HG02610 (cell line): ENCODE results near the gene ST6GALNAC4.
A peak's percentile ranks its signal among the peaks of the same experiment; 100 is the strongest.

ENCODE experiments used
- ATAC-seq: cut with Tn5 transposase; IDR thresholded peaks from one replicate; pipeline ENCODE4 v1.9.1; 2021; ENCODE audit warnings: mild to moderate bottlenecking, moderate library complexity; ENCODE audit not compliant: unreplicated experiment

The ST6GALNAC4 gene

DNA sequence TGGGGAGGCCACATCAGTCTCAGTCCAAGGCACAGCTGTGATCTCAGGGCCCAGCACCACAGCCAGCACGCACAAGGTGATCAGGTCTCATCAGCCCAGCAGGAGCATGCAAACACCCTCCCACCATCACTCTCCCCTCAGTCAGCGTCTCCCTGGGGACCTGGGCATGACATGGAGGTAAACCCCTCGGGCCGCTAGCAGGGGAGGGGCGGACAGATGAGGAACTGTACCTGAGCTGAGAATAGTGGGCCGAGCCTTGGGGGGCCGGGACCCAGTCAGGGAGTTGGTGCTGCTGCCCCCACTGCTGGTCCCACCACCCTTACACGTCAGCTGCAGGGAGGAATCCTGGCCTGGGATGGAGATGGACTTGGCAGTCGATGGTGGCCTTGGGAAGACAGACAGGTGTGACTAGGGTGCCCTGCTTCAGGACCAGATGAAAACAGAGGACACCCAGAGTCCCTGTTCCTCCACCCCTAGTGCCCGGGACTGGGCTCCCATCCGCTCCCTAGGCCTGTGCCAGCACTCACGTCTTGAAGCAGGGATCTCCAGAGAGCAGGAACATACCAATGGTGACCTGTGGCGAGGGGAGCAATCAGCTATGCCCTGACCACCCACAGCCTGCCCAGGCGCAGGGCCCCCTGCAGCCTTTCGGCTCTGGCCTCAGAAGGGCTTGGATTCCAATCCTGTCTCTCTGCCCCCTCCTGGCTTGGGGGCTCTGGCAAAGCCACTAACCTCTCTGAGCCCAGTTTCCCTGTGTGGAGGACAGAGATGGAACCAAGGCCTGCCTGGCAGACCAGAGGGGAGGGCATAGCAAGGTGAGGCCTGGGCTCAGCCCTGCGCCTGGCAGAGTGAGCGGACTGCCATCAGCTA lies 31.2 kb upstream of the ST6GALNAC4 start:
- ATAC-seq = no peak

DNA sequence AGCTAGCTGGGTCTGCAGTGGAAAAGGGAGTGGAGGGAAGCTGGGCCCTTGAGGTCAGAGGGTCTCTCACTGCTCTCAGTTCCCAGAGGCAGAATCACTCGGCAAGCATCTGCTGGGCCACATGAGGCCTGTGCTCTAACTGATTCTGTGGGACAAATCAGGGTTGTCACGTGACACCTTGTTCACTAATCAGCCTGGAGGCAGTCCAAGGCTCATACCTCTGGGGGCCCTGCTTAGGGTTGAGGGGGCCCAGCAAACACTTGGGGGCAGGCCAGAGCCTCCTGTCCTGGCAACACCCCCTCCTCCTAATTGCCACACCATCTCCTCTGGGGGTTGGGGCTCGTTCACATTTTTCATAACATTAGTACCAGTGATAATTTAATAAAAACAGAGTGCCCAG lies 29.9 kb upstream of the ST6GALNAC4 start:
- ATAC-seq = no peak

DNA sequence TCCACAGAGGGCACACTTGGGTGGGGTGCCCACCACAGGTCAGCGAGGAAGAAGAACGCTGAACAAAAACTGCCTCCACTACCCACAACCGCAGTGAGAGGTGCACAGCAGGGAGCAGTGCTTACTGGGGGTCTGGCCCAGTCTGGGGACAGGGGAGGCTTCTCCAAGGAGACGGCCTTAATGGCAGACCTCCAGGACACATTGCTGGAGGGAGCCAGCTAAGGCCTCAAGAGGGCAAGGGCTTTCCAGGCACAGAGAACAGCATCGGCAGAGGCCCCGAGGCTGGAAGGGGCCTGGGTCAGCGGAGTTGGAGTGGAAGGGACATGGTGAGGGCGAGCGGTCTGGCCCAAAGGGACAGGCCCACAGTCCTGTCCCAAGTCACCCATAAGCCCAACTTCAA lies 29.1 kb upstream of the ST6GALNAC4 start:
- ATAC-seq = no peak

DNA sequence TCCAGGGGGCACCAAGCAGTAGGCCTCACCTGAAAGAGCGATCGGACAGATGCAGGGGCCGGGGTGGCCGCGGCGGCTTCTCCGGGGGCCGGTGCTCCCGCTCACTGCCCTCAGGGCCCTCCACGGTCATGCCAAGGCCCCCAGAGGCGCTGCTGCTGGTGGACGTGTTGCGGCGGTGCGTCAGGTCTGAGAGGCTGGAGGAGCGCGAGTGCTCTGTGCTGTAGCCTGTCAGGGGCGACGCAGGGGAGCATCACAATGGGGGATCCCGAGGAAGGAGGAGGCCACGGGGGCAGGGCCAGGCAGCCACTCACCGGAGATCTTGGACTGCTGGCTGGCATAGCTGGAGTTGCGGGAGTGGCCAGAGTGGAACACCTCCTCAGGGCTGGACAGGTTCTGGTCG lies 28.5 kb upstream of the ST6GALNAC4 start:
- ATAC-seq = no peak

DNA sequence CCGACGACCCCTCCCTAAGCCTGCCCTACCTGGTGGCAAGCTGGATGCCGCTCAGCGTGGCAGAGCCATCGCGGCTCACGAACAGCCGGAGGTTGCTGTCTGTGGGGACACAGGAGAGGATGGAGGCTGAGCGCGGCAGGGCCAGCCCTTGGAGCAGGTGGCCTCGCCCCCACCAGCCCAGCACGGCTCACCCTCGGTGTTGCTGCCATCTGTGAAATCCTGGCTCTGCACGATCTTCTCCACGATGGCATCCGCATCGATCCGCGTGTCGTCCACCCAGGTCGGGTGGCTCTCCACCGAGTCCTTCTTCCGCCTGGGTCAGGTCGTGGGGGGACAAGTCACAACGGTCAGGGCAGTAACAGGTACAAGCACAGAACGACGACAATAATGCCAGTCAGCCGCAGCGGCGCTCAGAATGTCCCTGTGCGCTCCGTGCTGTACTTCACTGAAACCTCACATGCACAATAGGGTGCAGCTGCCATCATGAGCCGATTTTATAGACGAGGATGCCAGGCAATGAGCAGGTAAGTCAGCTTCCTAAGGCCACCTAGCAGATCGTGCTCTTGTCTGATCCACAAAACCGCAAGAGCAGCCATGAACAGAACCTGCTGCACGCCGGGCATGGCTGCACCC lies 27.9 kb upstream of the ST6GALNAC4 start:
- no peak for ATAC-seq

DNA sequence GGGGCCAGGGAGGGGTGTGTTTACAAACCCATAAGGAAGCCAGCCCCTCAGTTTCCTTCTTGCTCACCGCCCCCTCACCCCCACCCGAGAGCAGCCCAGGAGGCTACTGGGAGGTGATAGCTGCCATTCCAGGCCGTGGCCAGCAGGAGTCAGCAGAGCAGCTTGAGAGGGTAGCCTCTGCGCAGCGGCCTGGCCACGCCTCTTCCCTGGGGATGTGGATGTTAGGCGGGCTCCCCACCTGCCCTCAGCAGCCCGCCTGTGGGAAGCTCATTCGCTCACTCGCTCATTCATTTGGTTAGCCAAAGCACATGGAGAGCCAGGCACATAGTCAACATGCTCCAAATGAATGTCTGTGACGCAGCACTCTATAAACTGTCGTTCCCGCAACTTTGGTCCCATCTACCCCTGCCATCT lies 26.9 kb upstream of the ST6GALNAC4 start:
- peak; percentile 59 for ATAC-seq

DNA sequence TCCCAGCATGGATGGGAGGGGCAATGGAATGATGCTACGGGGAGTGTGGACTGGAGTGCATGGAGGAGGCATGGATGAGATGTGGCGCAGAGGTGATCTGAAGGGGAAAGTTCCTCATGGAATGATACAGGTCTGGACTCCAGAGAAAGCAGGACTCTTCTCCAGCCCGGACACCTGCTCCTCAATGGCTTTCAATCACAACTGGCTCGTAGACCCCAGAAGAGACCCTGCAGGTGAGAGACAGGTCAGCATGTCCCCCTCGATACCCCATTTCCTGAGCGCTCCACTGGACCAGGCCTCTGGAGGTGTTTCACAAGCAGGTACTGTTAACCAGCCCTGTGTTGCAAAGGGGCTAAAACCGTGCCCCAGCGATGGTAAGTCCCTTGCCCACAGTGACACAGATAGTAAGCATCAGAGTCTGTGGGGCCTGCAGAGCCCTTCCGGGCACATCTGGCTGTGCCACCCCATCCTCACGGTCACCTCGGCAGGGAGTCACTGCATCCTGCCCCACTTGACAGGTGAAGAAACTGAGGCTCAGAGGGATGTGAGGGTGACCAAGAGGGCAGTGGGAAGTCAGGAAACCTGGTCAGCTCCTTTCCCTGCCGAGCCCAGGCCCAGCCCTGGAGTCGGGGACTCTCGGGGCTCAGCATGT lies 26.3 kb upstream of the ST6GALNAC4 start:
- no peak for ATAC-seq

DNA sequence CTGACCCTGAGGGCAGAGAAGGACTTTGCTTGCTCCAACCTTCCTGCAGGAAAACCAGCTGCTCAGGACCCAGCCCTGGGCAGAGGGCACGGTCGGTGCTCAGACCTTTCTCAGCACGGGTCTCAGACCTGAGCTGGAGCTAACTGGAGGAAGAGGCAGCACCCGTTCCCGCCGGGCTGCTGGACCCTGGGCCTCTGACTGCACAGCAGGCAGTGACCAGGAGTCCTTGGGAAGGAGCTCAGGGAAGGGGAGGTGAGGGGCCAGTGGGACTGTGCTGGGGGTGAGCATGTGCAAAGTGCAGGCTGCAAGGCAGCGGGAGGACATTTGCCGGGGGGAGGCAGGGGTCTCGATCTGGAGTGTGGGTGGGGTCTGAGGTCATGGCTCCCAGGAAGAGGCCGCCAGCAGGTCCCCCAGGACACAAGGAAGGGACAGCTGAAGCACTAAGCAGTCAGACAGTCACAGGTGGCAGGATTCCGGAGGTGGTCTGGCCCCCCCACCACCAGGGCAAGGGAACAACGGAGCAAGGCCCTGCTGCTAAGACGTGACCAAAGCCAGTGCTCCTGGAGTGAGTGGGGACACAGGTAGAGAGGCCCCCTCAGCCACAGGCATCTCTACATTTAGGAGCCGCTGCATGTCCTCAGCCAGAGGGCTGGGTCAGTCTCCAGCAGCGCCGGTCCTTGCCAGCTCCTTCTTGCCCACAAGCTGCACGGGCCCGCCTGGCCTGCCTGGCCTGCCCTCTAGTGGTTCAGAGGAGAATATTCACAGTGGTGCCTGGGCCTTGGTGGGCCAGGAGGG lies 25.6 kb upstream of the ST6GALNAC4 start:
- no peak for ATAC-seq

DNA sequence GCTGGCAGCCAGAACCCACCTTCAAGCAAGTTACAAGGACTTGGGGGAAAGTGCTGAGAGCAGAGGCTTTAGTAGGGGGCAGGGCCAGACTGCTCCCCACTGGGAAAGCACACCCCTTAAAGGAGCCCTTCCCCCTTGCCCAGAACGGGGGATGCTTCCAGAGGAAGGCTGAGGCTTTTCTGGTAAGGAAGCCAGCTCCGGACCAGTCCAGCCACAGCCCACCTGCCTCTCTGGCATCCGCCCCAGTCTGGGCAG lies 25.0 kb upstream of the ST6GALNAC4 start:
- no peak for ATAC-seq

DNA sequence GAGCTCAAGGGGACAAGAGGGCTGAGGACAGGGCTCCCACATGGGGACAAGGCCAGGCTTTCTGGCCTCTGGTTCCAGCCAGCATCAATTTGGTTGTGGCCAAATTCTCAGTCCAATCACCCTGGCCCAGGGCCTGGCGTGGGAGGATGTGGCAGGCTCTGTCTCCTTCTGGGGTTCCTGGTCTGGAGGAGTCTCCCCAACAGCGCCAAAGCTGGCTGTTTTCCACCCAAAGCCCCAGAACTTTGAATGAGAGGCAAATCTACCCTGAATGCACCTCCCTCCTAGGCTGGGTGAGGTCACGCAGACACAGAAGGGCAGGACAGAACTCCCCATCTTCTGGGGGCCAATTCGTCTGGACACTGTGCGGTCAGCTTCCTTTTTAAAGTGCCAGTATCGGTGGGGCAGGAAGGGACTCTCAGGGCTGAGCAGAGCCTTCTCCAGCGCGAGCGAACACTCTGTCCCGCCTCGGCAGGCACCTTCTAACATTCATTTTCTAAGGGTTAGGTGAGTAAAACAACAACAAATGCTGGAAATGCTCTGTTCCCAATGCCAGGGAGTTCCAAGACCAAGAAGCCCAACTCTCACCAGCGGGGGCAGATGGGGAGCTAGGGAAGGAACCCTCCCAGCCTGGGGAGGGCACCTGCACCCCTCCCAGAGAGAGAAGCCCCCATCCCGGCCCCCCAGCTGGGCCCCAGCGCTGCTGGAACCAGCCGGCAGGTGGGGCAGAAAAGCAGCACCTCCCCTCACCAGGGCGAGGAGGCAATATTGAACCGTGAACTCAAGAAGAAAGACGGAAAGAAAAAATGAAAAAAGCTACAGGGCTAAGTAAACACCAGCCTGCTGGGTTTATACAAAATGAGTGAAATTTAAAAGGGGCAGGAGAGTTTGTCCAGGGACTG lies 24.5 kb upstream of the ST6GALNAC4 start:
- no peak for ATAC-seq

DNA sequence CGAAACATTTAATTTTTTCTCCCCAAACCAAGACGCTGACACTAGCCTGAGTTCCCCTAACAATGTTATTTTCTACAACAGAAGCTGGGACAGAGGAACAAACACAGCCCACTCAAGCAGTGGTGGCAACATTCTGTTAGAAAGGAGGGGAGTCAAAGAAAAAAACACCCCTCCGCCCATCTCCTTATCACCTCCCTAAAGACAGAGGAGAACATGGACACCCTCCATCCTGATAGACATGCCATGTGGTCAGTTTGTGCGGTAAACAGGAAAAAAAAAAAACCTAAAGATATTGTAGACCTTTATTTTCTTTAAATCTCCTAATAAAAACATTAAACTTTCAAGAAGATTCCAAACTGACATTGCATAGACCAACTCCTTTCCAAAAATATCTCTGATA lies 23.8 kb upstream of the ST6GALNAC4 start:
- no peak for ATAC-seq

DNA sequence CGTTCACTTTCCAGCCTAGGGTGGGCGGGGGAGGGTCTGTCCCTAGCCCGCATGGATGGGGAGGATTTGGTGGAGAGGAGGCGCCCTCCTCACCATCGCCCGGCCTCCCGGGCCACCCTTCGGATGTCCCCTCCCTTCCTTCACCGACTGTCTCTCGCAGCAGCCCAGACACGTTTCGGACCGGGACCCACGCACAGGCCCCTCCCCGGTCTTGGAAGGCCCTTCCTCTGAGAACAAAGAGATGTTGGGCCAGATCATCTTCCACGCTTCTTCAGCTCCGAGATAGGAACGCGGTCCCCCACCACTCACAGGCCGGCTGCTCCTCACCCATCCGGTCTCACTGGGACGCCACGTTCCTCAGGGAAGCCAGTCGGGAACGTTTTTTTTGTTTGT lies 21.5 kb upstream of the ST6GALNAC4 start:
- no peak for ATAC-seq

DNA sequence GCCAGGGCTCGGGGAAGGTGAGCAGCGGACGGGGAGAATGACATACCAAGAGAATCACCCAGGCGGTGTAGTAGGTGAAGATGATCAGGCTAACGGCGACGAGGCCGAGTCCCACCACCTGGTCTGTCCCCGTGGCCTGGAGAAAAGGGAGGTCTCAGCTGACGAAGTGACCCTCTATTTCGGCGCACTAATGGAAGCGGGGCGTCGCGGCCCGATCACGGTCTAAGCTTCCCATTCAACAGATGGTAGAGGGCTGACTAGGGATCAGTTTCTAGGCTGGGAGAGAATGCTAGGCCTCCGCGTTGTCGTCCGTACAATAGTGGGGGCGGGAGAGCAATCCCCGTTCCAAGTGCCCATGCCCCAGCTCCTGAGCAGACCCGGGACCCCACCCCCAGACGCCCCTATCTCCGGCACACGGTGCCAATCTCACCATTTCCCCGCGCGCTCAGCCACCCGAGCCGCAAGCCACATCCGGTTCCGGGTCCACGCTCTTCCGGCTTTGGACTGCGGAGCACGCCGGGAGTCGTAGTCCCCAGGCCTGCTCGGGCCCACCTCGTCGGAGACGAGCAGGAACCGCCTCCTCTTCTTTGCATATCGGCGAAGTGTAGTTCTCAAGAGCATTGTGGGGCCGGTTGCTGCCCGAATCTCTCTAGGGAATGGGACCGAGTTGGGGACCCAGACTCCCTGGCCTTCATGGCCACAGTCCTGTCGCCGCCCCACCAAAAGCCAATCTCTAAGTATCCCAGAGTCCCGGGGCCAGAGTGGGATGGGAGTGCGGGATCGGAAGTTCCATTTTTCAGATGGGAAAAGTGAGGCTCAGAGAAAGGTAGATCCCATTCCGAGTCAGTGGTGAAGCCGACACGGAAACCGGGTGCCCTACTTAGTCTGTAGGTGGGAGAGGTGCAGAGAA lies 20.8 kb upstream of the ST6GALNAC4 start, which contains the start of gene DPM2:
DPM2 (minus strand) TSS at position 467 of the 910 bp plus-strand sequence; CDS start at position 433, 34 bp downstream.
- ATAC-seq = peak; percentile 88

DNA sequence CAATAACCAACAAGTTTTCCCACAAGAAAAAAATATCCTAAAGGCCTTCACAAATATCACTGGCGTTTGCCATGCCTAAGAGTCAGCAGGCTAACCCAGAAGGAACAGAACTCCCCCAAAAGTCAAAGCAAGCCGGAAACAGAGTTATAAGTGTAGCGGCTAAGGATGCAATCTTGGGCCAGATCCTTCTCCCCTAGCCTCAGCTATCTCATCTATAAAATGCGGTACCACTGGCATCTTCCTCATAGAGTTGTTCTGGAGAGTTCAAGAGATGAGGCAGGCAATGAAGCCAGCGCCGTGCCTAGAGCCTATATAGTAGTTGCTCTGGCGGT lies 20.2 kb upstream of the ST6GALNAC4 start:
- no peak for ATAC-seq

DNA sequence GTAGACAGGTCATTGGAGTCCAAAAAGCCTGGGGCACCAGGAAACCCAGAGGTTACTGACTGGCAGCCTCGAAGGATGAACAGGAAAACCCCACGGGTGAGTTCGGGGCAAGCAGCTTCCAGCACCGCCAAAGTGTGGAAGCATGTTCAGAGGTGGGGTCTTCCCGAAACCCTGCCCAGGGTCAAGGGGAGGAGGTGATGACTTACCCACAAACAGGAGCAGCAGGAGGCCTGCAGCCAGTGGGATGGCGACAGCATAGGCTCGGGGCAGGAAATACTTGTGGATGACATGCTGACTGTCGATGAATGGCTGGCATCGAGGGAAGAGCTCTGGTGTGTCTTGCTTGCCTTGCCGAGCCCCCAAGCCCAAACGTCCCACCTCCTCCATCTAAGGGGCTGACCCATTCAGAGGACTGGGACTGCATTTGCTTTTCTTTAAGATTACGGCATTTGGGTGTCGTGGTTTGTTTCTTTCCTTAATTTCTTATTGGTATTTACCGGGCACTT lies 19.6 kb upstream of the ST6GALNAC4 start:
- ATAC-seq = no peak

DNA sequence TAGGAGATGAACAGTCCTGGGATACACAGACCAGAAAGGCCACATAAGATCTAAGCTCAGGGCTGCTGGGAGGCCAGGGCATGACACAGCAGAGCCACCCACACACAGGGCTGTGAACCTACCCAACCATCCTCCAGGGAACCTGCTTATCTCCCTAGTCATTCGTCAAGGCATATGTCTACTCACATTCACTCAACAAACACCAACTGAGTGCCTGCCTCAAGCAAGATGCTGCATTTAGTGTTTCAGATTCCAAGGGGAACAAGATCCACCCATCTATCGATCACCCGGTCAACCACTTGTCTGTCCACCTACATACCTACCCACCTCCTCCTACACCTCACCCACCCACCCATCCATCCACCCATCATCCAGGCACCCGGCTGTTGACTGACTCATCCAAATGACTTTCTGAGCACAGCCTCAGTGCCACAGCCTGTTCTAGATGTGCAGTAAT lies 19.0 kb upstream of the ST6GALNAC4 start:
- ATAC-seq = no peak

DNA sequence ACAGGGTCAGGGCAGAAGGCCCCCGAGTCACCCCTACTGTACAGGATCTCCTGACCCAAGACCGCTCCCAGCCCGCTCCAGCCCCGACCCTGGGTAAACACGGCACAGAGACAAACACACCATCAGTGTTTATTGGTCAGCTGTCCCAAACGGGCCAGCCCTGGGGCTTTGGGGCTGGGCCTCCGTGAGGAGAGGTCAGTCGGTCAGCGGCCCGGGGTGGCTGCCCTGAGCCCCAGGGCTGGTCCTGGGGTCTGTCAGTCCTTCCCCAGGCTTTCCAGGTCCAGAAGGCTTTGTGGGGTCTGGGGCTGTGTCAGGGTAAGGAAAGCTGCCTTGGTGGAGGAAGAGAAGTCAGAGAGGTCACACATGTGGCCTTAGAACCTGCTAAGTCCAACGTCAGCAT lies 18.1 kb upstream of the ST6GALNAC4 start:
- no peak for ATAC-seq

DNA sequence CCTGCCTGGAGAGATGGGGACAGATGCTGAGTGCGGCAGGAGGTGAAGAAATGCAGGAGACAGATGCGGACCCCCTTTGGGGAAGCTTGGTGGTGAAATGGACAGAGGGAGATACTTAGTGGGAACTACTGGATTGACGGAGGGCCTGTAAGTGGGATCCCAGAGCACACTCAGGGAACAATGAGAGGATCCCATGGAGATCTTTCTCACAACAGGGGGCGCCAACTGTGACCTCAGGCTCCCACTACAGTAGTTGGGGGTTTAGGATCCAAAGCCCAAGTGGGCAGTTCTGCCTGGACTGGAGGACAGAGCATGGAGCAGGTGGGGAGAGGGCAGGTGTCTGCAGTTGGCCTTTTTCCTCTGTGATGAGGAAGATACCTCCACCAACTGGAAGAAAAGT lies 17.4 kb upstream of the ST6GALNAC4 start:
- no peak for ATAC-seq
